GM03348 (cell line): ENCODE measurements around the gene WFS1.

Experiments
- DNase-seq: peaks from one replicate; pipeline ENCODE4 v3.0.0; 2012; ENCODE audit warnings: low spot score

The WFS1 gene

GRCh38 chr4:6339818-6340445, 70.3 kb downstream of the WFS1 start:
- DNase-seq: no peak

- no peak for DNase-seq
These were observed 70.9 kb downstream of the WFS1 start for GRCh38 chr4:6340446-6341015.

GRCh38 chr4:6341696-6342095, 72.0 kb downstream of the WFS1 start:
- no peak for DNase-seq

GRCh38 chr4:6342530-6343293, 73.1 kb downstream of the WFS1 start:
- DNase-seq: no peak

- peak; percentile 64 for DNase-seq
These were observed 74.3 kb downstream of the WFS1 start for GRCh38 chr4:6343939-6344408.

- no peak for DNase-seq
These were observed 75.6 kb downstream of the WFS1 start for GRCh38 chr4:6345096-6345830.

- DNase-seq: no peak
These were observed 76.2 kb downstream of the WFS1 start for GRCh38 chr4:6345866-6346265.

- DNase-seq: no peak
These were observed 76.9 kb downstream of the WFS1 start for GRCh38 chr4:6346373-6347110.

- no peak for DNase-seq
These were observed 77.9 kb downstream of the WFS1 start for GRCh38 chr4:6347511-6348045.

- no peak for DNase-seq
These were observed 78.8 kb downstream of the WFS1 start for GRCh38 chr4:6348408-6348807.

GRCh38 chr4:6349896-6350603, 80.4 kb downstream of the WFS1 start:
- no peak for DNase-seq

GRCh38 chr4:6350646-6351045, 81.0 kb downstream of the WFS1 start:
- no peak for DNase-seq

GRCh38 chr4:6351246-6352000, 81.8 kb downstream of the WFS1 start:
- no peak for DNase-seq

- DNase-seq: no peak
These were observed 82.5 kb downstream of the WFS1 start for GRCh38 chr4:6352031-6352692.
